HG02623 (cell line): ENCODE data around the gene COPS8.

Source experiments
- ATAC-seq: cut with Tn5 transposase; IDR thresholded peaks from one replicate; pipeline ENCODE4 v1.9.1; 2021; ENCODE audit warnings: moderate library complexity; ENCODE audit not compliant: unreplicated experiment

Gene COPS8

DNA sequence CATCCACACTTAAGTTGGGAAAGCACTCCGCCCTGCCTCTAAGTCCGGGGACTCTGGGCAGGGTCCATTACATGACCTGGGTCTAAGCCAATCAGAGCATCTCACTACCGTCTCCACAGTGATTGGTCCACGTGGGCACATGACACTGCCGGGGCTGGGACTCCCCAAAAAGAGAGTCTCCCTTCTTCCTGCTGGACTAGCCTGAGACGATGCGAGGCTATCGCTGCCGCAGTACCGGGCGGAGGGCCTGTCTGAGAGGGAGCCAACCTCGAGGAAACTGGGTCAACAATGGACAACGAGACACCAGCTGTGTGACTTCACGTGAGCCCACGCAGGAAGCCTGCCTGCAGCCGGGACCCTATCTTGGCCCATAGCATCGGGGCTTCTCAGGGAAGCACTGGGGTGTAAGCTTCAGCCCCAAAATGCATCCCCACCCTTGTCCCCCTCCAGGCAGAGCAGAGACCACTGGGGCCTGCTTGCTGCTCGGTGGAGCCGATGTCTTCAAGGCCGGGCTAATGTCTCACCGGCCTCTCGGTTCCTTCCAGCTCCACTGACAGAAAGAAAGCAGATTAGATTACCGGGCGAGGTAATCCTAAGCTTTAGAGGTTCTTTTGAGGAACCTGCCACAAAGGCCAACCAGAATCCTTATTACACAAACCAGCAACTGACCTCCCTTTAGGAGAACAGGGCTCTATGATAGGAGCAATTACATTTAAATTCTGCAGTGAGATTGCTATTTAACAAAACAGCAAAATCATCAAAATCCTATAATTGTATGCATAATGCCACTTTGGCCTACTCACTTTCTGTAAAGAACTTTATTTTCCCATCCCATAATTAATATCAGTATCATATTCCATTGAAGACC is 21.3 kb upstream of the COPS8 start:
- ATAC-seq = no peak

DNA sequence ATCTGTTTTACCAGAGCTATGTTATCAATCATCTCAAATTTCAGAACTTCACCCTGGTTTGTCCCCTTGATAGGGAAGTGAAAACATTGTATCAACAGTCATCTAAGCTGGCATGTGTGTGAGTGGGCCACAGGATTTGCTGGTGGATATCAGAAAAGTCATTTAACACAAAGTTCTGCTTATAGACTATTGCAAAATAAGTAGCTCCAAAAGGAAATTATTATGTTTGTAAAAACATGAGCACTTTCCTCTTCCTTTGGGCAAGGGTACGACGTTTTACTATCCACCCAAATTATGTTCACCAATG is 20.7 kb upstream of the COPS8 start:
- ATAC-seq = no peak

DNA sequence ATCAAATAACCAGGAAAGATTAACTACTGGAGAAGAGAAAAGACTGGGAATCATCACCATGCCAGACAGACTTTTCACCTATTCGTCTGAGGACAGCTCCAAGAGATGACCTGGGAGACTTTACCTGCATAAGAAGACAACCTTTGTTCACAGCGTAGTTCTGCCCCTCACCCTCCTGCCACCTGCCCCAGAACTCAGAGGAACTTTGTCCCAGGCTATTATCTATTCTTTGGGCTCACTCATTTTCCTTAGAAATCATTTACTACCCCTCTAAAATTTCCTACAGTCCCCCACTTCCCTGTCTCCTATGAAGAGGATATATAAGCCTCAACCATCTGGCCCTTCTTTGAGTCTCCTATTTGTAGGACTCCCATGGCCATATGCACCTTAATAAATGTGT is 19.3 kb upstream of the COPS8 start:
- no peak for ATAC-seq

DNA sequence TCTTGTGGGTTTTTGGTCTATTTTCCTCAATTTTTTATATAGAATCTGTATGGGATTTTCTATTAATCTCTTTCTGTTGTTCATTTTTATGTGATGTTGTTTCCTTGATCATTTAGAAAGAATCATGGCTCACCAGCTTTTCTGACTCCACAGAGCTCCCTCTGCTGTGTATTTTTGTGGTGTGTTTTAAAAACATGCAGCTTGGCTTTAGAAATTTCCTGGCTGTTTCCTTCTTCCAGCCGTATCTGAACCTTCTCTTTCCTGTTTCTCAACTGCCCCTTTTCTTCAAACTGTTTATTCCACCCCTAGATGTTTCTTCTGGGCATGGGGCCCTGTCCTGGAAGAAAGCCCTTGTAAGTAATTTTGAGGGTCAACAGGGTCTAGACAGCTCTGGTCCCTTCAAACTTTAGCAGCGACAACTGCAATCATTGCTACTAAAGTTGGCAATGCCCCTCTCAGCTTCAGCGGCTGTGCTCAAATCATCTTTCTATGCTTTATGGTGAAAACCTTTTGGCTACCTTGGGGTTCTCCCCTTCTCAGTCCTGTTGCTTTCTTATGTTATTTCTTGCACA is 17.6 kb upstream of the COPS8 start:
- ATAC-seq = no peak

DNA sequence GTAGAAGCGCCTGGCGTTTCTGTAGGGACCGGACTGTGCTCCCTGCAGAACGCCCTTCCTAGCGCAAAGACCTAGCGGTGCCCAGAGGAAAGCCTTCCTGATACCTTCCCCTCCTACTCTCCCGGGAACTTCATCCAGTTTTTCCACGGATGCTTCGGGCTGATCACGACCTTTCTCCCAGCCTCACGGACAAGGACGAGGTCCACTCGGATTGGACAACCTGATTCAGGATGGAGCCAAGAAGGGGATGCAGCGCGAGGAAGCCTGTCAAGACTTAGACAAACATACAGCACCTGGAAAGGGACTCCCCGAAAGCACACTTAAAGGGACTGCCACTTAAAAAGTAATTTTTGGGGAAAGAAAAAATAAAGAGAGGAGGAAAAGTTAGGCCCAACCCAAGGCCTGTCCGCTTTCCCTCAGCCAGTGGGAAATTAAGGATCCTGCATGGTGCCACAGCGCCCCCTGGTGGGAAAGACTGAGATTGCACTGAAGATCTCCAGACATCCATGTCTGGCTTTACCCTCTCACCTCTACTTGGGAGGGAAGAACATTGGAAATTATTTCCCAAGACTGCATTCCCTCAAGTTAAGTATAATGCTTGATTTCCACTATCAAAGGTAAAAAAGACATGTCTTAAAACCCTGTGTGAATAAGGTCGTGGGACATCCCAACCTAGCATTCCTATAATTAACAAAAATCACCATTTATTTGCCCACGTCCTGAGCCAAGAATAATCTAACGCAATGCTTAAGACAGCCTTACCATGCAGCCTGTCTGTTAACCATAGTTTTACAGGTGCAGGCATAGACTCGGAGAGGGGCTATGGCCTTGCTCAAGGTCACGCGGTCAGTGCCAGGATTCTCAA is 13.4 kb upstream of the COPS8 start:
- no peak for ATAC-seq

DNA sequence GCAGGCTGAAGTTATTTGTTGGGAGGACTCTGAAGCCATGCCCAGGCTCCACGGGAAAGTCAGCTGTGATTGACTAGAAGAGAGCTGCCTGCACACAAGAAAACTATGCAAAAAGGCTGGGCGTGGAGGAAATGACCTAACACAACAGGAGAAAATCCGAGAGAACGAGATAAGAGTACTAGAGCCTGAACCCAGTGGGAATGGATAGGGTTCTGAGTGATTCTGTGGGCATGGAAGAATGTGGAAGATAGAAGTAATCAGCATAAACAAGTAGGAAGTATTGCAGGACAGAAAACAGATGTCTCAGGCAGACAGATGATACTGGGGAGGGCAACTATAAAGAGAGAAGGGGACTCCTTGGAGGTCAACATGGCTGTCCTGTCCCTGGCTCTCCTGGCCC is 12.1 kb upstream of the COPS8 start:
- no peak for ATAC-seq

DNA sequence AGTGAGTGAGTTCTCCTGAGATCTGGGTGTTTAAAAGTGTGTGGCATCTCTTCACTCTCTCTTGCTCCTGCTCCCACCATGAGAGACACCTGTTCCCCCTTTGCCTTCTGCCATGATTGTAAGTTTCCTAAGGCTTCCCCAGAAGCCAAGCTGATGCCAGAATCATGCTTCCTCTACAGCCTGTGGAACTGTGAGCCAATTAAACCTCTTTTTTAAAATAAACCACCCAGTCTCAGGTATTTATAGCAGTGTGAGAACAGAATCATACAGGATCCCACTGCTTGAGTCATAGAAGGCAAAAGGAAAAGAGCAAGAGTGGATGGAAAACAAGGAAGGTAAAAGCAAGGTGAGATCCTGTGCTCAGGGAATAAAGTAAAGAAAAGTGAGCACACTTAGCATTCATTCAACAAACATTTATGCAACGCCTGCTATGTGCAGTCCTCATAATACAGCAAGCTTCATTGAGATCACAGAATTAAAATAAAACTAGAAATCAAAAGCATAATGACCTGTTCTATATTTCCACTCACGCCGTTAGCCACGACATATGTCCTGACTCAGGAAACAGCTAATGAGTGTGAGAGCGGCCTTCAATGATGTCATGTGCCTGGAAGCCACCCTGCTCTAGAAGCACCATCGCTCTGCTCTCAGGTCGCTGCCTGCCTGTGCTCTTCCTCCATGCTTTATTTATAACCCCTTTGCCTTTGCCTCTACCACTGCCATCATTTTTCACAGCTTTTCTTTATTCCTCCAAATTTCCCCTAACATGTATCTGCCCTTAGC is 11.3 kb upstream of the COPS8 start:
- ATAC-seq = no peak

DNA sequence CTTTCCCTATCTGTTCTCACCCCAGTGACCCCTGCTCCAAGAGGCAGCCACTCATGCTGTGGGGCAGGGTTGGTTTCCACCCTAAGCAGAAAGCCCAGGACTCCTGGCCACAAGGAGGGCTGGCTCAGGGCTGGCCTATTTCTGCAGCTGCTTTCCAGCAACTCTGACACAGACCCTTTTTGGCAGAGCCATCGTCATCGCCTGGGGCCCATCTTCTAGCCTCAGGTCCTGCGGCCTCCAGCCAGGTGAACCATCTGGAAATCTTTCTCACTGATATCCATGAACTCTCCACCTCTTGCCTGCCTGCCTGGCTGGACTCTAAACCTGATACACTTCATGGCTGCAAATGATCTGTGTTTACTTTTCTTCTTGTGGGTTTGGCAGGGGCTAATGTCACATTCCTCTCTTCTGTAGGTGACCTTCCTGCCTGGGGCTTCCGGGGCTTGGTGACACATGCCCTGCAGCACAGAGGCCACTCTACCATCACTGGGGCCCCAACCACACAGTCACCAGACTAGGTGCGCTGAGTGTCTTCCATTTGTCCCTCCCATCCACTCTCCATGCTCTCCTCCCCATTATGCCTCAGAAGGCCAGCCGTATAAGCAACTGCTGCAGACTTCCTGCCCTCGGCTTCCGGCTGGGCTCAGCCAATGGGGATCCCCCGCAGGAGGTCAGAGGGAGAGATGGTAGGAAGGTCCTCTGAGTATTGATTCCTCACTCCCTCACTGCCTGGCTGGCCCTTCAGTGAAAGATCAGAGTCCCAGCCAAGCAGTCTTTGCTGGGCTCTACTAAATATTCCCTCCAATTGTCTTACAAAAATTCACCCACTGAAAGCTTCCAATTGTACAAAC is 9.7 kb upstream of the COPS8 start:
- ATAC-seq = no peak

DNA sequence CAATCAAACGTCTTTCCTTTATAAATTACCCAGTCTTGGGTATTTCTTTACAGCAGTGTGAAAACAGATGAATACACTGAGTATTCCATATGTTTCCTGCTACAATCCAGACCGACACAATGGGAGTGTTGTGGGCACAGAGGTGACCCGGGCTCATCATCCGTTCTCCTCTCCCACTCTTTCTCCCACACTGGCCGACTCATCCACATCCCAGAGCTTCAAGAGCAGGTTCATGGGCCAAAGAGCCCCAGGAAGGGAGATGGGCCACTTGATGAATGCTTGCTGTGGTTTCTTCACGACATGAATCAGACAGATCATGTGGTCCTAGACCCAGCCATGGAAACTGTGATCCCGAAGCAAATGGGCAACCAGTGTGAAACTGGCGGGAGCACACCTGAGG is 4.1 kb upstream of the COPS8 start:
- no peak for ATAC-seq

DNA sequence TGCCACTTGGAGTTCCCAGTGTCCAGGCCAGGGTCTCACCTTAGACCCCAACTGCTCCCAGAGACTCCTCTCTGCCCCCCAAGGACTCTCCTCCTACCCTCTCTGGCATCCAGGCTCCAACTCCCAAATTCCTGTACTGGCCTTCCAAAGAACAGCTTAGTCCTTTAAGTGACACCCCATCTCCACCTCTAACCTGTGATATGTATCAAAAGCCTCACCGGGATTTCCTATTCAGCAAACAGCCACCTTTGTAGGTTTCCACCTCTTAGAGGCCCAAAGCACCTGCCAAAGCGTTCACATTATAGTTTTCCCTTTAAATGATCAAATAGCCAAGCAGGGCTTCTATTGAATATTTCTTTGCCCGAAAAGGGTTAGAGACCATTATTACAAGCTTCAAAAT is 2.7 kb upstream of the COPS8 start:
- ATAC-seq = no peak

DNA sequence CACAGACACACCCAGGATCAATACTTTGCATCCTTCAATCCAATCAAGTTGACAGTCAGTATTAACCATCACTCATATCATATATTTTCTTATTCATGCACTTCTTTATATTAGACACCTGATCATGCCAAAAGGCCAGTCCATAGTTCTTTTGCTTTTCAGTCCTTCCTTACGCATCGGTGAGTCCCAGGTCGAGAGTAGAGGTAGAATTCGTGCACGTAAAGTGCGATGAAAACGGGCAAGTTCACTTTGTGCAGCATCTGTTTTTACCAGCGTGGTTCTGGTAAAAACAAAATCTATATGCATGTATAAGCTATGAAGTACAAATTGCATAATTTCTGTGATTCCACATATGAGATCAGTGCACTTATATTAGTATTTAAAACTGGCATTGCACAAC is 1.2 kb upstream of the COPS8 start:
- ATAC-seq = no peak

DNA sequence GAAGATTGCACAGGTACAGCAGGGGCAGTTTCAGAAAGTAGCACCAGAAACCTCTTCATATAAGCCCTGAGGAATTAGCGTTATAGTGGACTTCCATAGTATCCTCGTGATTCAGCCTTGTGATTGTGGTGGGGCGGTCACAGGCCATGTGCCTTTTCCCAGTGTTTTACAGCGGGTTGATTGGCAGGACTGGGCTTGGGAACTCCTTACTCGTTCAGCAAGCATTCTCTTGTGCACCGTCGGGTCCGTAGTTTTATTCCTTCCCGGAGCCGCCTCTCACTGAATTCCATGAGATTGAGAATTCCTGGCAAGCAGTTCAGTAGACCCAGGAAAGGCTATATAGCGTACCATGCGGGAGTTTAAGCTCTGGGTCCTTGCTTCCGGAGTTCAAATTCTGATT is 5.2 kb downstream of the COPS8 start:
- ATAC-seq = no peak

DNA sequence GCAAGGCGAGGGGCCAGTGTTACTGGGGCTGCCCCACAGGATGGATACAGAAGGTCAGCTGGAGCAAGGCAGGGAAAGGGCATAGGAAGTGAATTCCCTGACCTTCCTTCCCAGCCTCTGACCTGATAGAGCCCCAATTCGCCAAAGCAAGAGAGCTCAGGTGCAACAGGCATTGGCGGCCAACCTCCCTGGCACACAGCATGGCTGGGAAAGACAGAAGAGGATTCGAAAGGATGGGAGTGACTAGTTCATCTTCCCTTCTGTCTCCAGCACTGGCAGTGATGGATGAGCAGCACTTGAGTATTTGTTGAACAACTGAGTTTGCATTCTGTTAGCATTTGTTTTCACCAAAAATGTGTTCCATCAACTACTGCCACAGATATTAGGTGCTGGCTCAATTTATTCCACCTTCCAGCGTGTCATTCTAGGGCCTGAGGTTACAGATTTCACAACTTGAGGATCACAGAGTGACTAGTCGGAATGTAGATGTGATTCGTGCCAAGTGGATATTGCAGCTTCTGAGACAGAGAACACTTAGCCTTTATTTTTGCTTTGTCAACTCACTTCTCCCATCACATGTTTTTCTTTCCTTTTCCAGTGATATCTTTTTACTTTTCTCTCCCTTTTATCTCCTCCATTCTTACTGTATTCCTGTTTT is 6.2 kb downstream of the COPS8 start:
- ATAC-seq = no peak

DNA sequence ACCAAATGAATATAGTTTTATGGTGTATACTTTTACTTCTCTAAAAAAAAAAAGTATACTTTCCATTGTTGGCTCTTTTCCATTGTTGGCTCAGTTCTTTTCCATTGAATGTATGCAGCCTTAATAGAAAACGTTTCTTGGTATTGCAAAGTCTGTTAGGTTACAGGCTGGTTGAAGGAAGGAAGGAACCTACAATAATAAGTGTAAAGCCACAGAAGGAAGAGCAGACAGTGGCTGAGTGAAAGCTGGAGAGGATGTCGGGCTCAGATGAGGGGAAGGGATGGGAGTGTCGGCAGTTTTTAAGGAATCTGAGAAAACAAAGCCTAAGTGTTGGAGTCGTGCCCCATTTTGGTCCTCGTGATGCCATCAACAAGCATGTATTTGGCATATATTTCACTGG is 6.8 kb downstream of the COPS8 start:
- ATAC-seq = no peak

DNA sequence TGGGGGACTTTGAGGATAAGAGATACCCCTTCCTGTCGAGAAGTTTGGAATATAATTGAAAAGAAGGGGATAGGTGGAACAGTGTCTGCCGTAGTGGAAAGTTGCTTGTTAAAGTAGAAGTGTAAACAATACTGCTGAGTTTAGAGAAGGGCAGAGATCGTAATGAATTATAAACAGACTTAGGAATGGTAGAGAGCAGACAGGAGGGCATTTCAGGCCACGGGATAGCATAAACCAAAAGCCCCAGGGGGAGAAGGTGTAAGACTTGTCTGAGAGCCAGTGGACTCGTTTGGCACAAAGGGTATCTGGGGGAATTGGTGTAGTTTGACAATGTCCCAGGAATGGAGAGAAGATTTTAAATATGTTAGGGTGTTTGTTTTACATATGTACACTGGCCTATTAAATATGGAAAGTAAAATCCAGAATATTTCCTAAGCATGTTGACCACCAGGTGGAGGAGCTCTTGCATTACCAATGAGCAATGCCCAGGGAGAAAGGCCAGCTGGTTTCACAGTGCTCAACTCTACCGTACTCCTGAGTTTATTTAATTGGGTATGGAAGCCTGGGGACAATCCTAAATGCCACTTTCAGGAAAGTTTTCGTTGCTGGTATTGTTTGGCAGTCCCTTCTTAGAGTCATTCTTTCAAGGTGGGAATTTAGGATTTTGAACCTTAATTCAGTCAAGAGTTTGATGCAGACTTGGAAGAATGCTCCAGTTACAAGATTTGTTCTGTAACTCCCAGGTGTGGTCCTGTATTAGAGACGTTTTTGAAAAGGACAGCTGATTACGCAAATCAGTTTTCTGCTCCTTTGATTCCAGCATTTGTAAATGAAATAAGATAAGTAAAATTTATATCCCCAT is 7.5 kb downstream of the COPS8 start:
- ATAC-seq = no peak

DNA sequence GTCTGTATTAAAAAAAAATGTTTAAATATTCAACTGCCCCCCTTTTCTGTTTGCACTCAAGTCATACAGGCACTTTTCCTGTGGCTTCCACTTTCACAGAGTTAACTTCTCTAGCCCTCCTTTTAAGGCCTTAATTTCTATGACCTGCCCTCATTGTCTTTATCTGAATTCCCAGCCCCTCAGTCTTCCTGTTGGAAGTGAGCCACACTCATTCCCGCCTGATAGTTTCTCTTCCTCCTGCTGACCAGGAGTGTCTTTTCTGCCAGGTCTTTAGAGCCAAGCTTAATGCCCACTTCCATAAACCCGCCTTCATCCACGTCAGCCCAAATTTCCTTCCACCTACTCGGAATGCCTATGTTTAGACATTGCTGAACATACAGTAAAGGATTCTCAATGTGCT is 10.5 kb downstream of the COPS8 start:
- no peak for ATAC-seq

DNA sequence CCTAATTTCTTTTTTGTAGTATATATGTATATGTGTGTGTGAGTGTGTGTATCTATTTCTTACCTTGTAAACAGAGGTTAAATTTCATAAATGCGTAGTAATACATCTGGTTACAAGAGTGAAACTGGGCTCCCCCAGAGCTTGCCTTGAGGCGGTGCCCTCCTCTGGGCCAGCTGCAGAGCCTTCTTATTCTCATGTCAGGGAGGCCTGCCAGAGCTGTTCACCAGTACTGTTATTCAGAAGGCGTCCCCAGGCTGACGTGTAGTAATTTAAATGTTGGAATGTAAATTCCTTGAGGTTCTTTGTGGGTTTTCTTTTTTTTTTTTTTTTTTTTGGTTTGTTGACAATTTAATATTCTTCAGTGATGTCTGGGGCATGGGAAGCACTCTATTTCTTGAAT is 11.2 kb downstream of the COPS8 start:
- no peak for ATAC-seq

DNA sequence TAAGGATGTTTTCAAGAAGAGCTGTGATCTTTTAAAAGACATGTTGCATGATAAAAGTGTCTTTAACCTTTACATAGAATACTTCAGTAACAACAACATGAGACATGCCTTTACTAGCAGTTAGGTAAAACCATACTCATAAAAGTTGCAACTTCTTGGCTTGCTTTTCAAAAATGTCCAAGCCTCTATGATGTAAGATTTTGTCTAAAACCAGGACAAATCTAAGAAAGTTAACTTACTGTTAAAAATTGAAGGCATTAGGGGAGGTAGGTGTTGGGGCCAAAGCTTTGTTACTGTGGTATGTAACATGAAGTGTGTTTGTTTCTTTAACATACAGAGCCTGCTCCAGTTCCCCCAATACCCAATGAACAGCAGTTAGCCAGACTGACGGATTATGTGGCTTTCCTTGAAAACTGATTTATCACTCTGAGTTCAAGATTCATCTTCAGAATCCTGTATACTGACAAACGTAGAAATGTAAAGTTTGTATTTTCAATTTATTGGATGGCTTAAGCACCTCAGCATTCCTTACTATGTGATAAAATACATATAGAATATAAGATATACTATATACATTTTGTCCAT is 11.7 kb downstream of the COPS8 start:
- no peak for ATAC-seq
